Effector memory CD8-positive, alpha-beta T cell (primary cell): ENCODE data around the gene TUBGCP6.

Source experiments
- ATAC-seq: fragments of 150-1000 bp; cut with Tn5 transposase; replicated peaks from 2 replicates; pipeline ENCODE4 v1.10.0; 2021; ENCODE audit warnings: mild to moderate bottlenecking, moderate library complexity
- DNase-seq, 3 experiments: peaks; one replicate each; pipeline ENCODE4 v3.0.0; 2021
- H3K27ac Mint-ChIP-seq, 2 donors: one replicate each; pipeline ENCODE4 v1.8.0; 2022; ENCODE audit warnings: mild to moderate bottlenecking in 2 of 2, mixed read lengths in 2 of 2, moderate library complexity in 2 of 2
- H3K27me3 Mint-ChIP-seq, 2 donors: one replicate each; pipeline ENCODE4 v1.8.0; 2022; ENCODE audit warnings: mixed read lengths in 2 of 2
- H3K36me3 Mint-ChIP-seq: one replicate; pipeline ENCODE4 v1.8.0; 2022; ENCODE audit warnings: mild to moderate bottlenecking, moderate library complexity, mixed read lengths; ENCODE audit not compliant: insufficient read depth
- H3K4me1 Mint-ChIP-seq, 2 donors: one replicate each; pipeline ENCODE4 v1.8.0; 2022; ENCODE audit warnings: low read depth in 2 of 2, mixed read lengths in 2 of 2
- H3K4me3 Mint-ChIP-seq, 2 donors: one replicate each; pipeline ENCODE4 v1.8.0; 2022; ENCODE audit warnings: mild to moderate bottlenecking in 2 of 2, mixed read lengths in 2 of 2, moderate library complexity in 2 of 2
- H3K9me3 Mint-ChIP-seq, 2 donors: one replicate each; pipeline ENCODE4 v1.8.0; 2022; ENCODE audit warnings: mixed read lengths in 2 of 2

TUBGCP6 gene

GRCh38 chr22:50186181-50186714, 58.6 kb downstream of the TUBGCP6 start:
- H3K27me3 Mint-ChIP-seq, result no peaks in the 10 kb centered on the region
- peaks cover 26% of the 10 kb centered on the region for H3K36me3 Mint-ChIP-seq
- H3K9me3 Mint-ChIP-seq, result no peaks in the 10 kb centered on the region
- peak overlapping the region; percentile 92 for H3K4me3 Mint-ChIP-seq
- DNase-seq, result no peak
- ATAC-seq, result no peak
- peak overlapping the region; percentile 94 to 97 for H3K27ac Mint-ChIP-seq
- H3K4me1 Mint-ChIP-seq, result peaks cover 26 to 34% of the 10 kb centered on the region in 2 donors

- peaks cover 18% of the 10 kb centered on the region for H3K36me3 Mint-ChIP-seq
- peak within 1 kb of the TSS; percentile 92 for H3K4me3 Mint-ChIP-seq
- ATAC-seq, result peak; percentile 73
- peak within 1 kb of the TSS; percentile 94 to 97 for H3K27ac Mint-ChIP-seq
- H3K9me3 Mint-ChIP-seq, result no peaks in the 10 kb centered on the region
- DNase-seq, result peak; percentile 77 to 86 (median 80)
- H3K4me1 Mint-ChIP-seq, result peaks cover 23 to 30% of the 10 kb centered on the region in 2 donors
- peaks cover 0 to under 1% of the 10 kb centered on the region in 2 donors for H3K27me3 Mint-ChIP-seq
Measured at GRCh38 chr22:50185375-50186087, 59.3 kb downstream of the TUBGCP6 start, which contains the start of gene TRABD. TRABD (plus strand) TSS chr22:50185913; CDS start chr22:50193061, 7,148 bp downstream.

DNA sequence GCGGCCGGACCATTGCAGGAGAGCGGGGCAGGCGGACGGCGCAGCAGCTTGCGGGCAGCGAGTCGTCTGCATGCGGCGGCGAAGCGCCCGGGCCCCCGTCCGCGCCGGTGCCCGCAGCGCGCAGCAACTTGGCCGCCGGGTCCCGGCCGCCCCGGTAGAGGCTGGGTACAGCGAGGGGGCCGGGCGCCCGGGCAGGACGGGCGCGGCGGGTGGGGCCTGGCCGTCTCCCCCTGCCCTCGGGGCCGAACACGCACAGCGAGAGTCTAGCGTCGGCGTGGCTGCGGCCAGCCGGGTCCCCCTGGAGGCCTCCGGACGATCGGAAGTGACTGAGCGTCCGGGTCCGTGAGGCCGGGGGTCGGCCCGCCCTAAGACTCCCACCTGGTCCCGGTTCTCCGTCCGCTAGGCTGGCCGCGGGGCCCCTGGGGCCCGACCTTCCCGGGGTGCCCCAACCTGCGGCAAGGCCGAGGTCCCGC, 59.9 kb downstream of the TUBGCP6 start:
- DNase-seq (no peak), ATAC-seq (no peak)
- H3K4me3 Mint-ChIP-seq, result peak overlapping the region; percentile 92
- peaks cover 13% of the 10 kb centered on the region for H3K36me3 Mint-ChIP-seq
- H3K27ac Mint-ChIP-seq, result peak overlapping the region in 1 of 2 donors; percentile 51
- peaks cover 0 to 7% of the 10 kb centered on the region in 2 donors for H3K27me3 Mint-ChIP-seq
- no peaks in the 10 kb centered on the region for H3K9me3 Mint-ChIP-seq
- H3K4me1 Mint-ChIP-seq, result peaks cover 21 to 31% of the 10 kb centered on the region in 2 donors

- DNase-seq, result no peak
- peaks cover 10% of the 10 kb centered on the region for H3K36me3 Mint-ChIP-seq
- H3K4me3 Mint-ChIP-seq, result peak overlapping the region; percentile 75 to 80
- ATAC-seq, result no peak
- no peaks in the 10 kb centered on the region for H3K9me3 Mint-ChIP-seq
- peaks cover 0 to 14% of the 10 kb centered on the region in 2 donors for H3K27me3 Mint-ChIP-seq
- peaks cover 19 to 26% of the 10 kb centered on the region in 2 donors for H3K4me1 Mint-ChIP-seq
- H3K27ac Mint-ChIP-seq, result no peak overlapping the region
Measured at GRCh38 chr22:50184004-50184901, 60.6 kb downstream of the TUBGCP6 start.

- DNase-seq, result no peak
- no peaks in the 10 kb centered on the region for H3K9me3 Mint-ChIP-seq
- no peak overlapping the region for H3K27ac Mint-ChIP-seq
- peaks cover 17 to 23% of the 10 kb centered on the region in 2 donors for H3K4me1 Mint-ChIP-seq
- peaks cover 0 to 22% of the 10 kb centered on the region in 2 donors for H3K27me3 Mint-ChIP-seq
- peak overlapping the region; percentile 54 to 60 for H3K4me3 Mint-ChIP-seq
- H3K36me3 Mint-ChIP-seq, result peaks cover 10% of the 10 kb centered on the region
- no peak for ATAC-seq
Measured at GRCh38 chr22:50183141-50183971, 61.5 kb downstream of the TUBGCP6 start.

DNA sequence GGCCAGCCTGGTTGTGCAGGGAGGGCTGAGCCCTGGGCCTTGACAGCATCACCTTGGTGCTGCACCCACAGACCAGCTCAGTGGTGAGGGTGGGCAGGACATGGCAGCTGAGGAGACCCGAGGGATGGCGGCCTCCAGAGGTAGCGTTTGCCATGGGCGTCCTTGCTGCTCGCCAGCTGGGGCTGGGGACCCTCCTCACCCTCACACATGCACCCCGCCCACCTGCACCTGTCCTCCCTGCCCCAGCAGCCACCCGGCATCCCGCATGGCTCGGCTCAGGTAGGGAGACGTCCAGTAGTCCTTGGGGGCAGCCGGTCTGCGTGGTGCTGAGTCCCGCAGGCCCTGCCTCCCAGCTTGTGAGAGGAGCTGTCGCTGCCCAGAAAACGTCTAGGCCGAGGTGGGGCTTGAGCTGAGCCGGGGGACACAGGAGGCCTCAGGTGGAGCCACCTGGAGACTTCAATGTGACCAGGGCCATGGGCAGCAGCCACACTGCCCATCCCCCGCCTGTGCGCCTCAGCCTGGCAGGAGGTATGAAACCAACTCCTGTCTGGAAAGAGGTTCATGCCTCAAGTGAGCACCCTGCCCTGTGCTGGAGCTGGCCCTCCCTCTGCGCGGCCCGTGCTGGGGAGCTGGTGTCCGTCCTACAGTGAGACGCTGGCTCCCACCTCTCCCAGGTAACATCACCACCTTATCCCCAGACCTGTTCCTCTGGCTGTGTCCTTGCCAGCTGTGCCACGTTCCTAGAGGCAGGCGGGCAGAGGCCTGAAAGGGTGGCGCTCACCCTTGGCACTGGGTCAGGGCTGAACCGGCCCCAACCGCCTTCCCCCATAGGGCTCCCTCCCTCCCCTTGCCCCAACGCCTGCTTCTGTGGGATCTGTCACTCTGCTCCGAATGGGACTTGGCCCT, 62.4 kb downstream of the TUBGCP6 start:
- no peak overlapping the region for H3K27ac Mint-ChIP-seq
- no peak overlapping the region for H3K4me3 Mint-ChIP-seq
- ATAC-seq (no peak), DNase-seq (no peak)
- peaks cover 13 to 18% of the 10 kb centered on the region in 2 donors for H3K4me1 Mint-ChIP-seq
- no peaks in the 10 kb centered on the region for H3K9me3 Mint-ChIP-seq
- H3K27me3 Mint-ChIP-seq, result peaks cover 0 to 22% of the 10 kb centered on the region in 2 donors
- H3K36me3 Mint-ChIP-seq, result peaks cover 5% of the 10 kb centered on the region

DNA sequence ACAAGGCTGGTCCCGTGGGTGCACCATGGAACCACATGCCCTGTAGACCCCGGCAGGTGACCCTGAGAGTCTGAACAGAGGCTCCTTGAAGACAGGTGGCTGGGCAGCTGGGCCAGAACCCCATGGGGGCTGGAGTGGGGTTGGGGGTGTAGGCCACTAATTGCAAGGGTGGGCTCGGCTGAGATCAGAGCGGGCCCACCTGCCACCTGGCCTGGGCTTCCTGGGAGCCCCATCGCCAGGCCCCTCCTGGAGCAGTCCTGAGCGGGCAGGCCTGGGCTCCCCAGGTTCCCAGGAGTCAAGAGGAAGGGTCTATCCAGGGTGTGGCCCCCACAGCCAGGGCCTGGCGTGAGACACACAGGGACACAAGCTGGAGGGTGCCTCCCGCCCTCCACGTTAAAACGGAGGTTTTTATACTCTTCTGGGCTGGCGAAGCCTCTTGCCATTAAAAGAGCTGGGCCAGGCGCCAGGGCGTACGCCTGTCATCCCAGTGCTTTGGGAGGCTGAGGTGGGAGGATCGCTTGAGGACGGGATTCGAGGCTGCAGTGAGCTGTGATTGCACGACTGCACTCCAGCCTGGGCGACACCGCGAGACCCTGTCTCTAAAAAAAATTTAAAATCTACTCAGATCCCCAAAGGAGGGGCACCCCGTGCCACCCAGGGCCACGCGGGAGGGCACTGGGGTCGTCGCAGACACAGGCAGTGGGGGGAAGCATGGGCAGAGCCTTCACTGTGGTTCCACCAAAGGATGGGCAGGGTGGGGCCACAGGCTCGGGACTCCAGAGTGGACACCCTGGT, 63.9 kb downstream of the TUBGCP6 start:
- Mint-ChIP-seq H3K27ac (no peak overlapping the region), H3K36me3 (no peaks in the 10 kb centered on the region), H3K9me3 (no peaks in the 10 kb centered on the region), H3K4me1 (peaks cover 5 to 13% of the 10 kb centered on the region in 2 donors), H3K4me3 (no peak overlapping the region), H3K27me3 (peaks cover 0 to 22% of the 10 kb centered on the region in 2 donors)
- ATAC-seq (no peak), DNase-seq (no peak)

GRCh38 chr22:50179937-50180726, 64.7 kb downstream of the TUBGCP6 start:
- no peak for ATAC-seq
- H3K9me3 Mint-ChIP-seq, result no peaks in the 10 kb centered on the region

GRCh38 chr22:50178871-50179869, 65.7 kb downstream of the TUBGCP6 start:
- no peaks in the 10 kb centered on the region for H3K36me3 Mint-ChIP-seq
- ATAC-seq (no peak), DNase-seq (no peak)
- H3K4me1 Mint-ChIP-seq, result peaks cover 5 to 7% of the 10 kb centered on the region in 2 donors
- peaks cover 0 to 23% of the 10 kb centered on the region in 2 donors for H3K27me3 Mint-ChIP-seq
- H3K4me3 Mint-ChIP-seq, result no peak overlapping the region
- no peak overlapping the region for H3K27ac Mint-ChIP-seq
- no peaks in the 10 kb centered on the region for H3K9me3 Mint-ChIP-seq

More at GRCh38 chr22:50179937-50180726, 64.7 kb downstream of the TUBGCP6 start:
- Mint-ChIP-seq H3K36me3 (no peaks in the 10 kb centered on the region), H3K27me3 (peaks cover 0 to 22% of the 10 kb centered on the region in 2 donors), H3K27ac (no peak overlapping the region), H3K4me3 (no peak overlapping the region), H3K4me1 (peaks cover 5 to 10% of the 10 kb centered on the region in 2 donors)
- DNase-seq, result no peak

DNA sequence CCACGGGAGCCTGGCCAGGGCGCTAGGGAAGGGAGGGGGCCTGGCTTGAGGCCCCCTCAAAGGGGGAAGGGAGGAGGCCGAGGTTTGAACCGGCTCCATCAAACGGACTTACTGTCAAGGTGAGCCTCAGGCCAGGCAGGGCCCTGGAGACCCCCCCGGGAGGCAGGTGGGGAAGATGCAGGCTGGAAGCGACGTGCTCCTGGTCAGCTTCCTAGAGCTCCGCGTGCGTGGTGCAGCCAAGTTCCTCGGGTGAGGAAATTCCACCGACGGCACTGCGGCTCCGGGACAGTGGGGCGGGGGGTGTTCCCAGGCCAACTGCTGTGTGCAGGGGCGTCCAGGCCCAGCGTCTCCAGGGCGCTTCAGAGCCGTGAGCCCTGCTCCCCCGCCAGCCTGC, 66.4 kb downstream of the TUBGCP6 start:
- Mint-ChIP-seq H3K36me3 (no peaks in the 10 kb centered on the region), H3K9me3 (no peaks in the 10 kb centered on the region), H3K27ac (no peak overlapping the region), H3K4me3 (no peak overlapping the region), H3K27me3 (peaks cover 0 to 30% of the 10 kb centered on the region in 2 donors), H3K4me1 (peaks cover 5% of the 10 kb centered on the region in 2 donors)
- ATAC-seq (no peak), DNase-seq (no peak)
